ENCODE data around the gene HYCC1. TPM values are rescaled to one million over a fixed set of nuclear protein-coding genes. Genes with fewer than 3 reads are reported as not detected.

HYCC1 gene
- total RNA-seq, 1 donor from 2014 or later = 93.8 TPM

GRCh38 chr7:23004247-23004520 is 9.7 kb downstream of the HYCC1 start:
- Mint-ChIP-seq H3K27ac (ENCODE audit: unreplicated experiment) (no peak overlapping the region), H3K9me3 (ENCODE audit: unreplicated experiment) (no peaks in the 10 kb centered on the region)

GRCh38 chr7:23003505-23004246 is 10.3 kb downstream of the HYCC1 start:
- no peak for DNase-seq (ENCODE audit: low spot score)
- Mint-ChIP-seq H3K4me1 (ENCODE audit: unreplicated experiment) (peaks cover 3% of the 10 kb centered on the region), H3K36me3 (ENCODE audit: low read depth, unreplicated experiment) (no peaks in the 10 kb centered on the region), H3K9me3 (ENCODE audit: unreplicated experiment) (no peaks in the 10 kb centered on the region), H3K27me3 (ENCODE audit: unreplicated experiment) (no peaks in the 10 kb centered on the region), H3K4me3 (ENCODE audit: unreplicated experiment) (no peak overlapping the region), H3K27ac (ENCODE audit: unreplicated experiment) (no peak overlapping the region)
- TF ChIP-seq CTCF (IDR thresholded peaks at IDR 0.05; ENCODE audit: unreplicated experiment) = no peak

More at GRCh38 chr7:23004247-23004520, 9.7 kb downstream of the HYCC1 start:
- H3K4me1 Mint-ChIP-seq (ENCODE audit: unreplicated experiment) = no peaks in the 10 kb centered on the region
- no peaks in the 10 kb centered on the region for H3K27me3 Mint-ChIP-seq (ENCODE audit: unreplicated experiment)
- DNase-seq (ENCODE audit: low spot score) = no peak
- no peak overlapping the region for H3K4me3 Mint-ChIP-seq (ENCODE audit: unreplicated experiment)
- no peak for TF ChIP-seq CTCF (IDR thresholded peaks at IDR 0.05; ENCODE audit: unreplicated experiment)
- no peaks in the 10 kb centered on the region for H3K36me3 Mint-ChIP-seq (ENCODE audit: low read depth, unreplicated experiment)

- no peaks in the 10 kb centered on the region for H3K27me3 Mint-ChIP-seq (ENCODE audit: unreplicated experiment)
- no peaks in the 10 kb centered on the region for H3K9me3 Mint-ChIP-seq (ENCODE audit: unreplicated experiment)
- peaks cover 10% of the 10 kb centered on the region for H3K4me1 Mint-ChIP-seq (ENCODE audit: unreplicated experiment)
- no peak for TF ChIP-seq CTCF (IDR thresholded peaks at IDR 0.05; ENCODE audit: unreplicated experiment)
- H3K4me3 Mint-ChIP-seq (ENCODE audit: unreplicated experiment) = no peak overlapping the region
- no peak for DNase-seq (ENCODE audit: low spot score)
- no peaks in the 10 kb centered on the region for H3K36me3 Mint-ChIP-seq (ENCODE audit: low read depth, unreplicated experiment)
- no peak overlapping the region for H3K27ac Mint-ChIP-seq (ENCODE audit: unreplicated experiment)
Measured at GRCh38 chr7:23002698-23003097, 11.2 kb downstream of the HYCC1 start.

- Mint-ChIP-seq H3K4me3 (ENCODE audit: unreplicated experiment) (no peak overlapping the region), H3K36me3 (ENCODE audit: low read depth, unreplicated experiment) (no peaks in the 10 kb centered on the region), H3K27ac (ENCODE audit: unreplicated experiment) (no peak overlapping the region), H3K9me3 (ENCODE audit: unreplicated experiment) (no peaks in the 10 kb centered on the region), H3K4me1 (ENCODE audit: unreplicated experiment) (peaks cover 13% of the 10 kb centered on the region), H3K27me3 (ENCODE audit: unreplicated experiment) (no peaks in the 10 kb centered on the region)
- no peak for DNase-seq (ENCODE audit: low spot score)
- TF ChIP-seq CTCF (IDR thresholded peaks at IDR 0.05; ENCODE audit: unreplicated experiment) = no peak
Measured at GRCh38 chr7:23001610-23002009, 12.3 kb downstream of the HYCC1 start.

- Mint-ChIP-seq H3K27me3 (ENCODE audit: unreplicated experiment) (no peaks in the 10 kb centered on the region), H3K4me1 (ENCODE audit: unreplicated experiment) (peaks cover 13% of the 10 kb centered on the region), H3K4me3 (ENCODE audit: unreplicated experiment) (no peak overlapping the region), H3K9me3 (ENCODE audit: unreplicated experiment) (no peaks in the 10 kb centered on the region), H3K27ac (ENCODE audit: unreplicated experiment) (no peak overlapping the region), H3K36me3 (ENCODE audit: low read depth, unreplicated experiment) (no peaks in the 10 kb centered on the region)
- no peak for TF ChIP-seq CTCF (IDR thresholded peaks at IDR 0.05; ENCODE audit: unreplicated experiment)
- no peak for DNase-seq (ENCODE audit: low spot score)
Measured at GRCh38 chr7:23000597-23001360, 13.2 kb downstream of the HYCC1 start.

Measured in endothelial cell (in vitro differentiated cells).